HG03558 (cell line): ENCODE measurements around the gene TEC.
"Not testable (repeated sequence)": the region's sequence is repeated elsewhere in the genome, so short reads cannot be mapped to it uniquely, and the experiment has no call there.

Experiments used
- ATAC-seq: cut with Tn5 transposase; IDR thresholded peaks from one replicate; pipeline ENCODE4 v1.9.1; 2021; ENCODE audit warnings: moderate number of reproducible peaks; ENCODE audit not compliant: unreplicated experiment; ENCODE audit errors: extremely low read depth

Gene TEC

GRCh38 chr4:48203819-48204218 is 65.8 kb downstream of the TEC start:
- no peak for ATAC-seq

- no peak for ATAC-seq
Observed at GRCh38 chr4:48197643-48198237, 71.9 kb downstream of the TEC start.

DNA sequence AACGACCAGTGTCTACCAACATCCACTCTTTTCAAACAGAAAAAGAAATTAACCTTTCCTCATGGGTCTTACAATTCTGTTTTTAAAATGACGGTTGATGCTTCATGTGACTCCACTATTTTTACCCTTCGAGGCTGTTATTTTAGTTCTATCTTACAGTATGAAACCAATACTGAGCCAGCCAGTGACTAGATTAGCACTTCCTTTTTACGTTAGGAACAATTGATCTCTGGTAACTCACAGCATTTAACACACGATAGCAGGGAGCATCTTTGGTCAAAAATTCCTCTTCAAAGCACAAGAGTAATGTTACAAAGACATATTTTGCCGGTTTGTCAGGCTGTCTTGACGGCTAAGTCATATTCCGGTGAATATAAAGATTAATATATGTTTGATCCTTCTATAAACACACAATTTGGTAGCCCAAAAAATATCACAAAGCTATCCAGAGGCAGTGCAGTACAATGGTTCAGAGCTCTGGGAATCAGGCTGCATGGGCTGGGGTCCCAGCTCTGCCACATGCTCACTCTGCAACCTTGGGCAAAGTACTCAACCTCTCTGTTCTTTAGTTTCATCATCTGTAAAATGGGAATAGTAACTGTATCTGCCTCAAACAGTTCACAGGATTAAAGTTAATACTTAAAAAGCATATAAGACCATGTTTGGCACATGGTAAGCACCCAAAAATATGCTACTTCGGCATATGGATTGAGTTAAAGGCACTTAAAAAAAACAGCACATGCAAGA is 72.7 kb downstream of the TEC start:
- peak; percentile 54 for ATAC-seq

- ATAC-seq, result no peak
Observed at GRCh38 chr4:48195853-48196252, 73.8 kb downstream of the TEC start.

DNA sequence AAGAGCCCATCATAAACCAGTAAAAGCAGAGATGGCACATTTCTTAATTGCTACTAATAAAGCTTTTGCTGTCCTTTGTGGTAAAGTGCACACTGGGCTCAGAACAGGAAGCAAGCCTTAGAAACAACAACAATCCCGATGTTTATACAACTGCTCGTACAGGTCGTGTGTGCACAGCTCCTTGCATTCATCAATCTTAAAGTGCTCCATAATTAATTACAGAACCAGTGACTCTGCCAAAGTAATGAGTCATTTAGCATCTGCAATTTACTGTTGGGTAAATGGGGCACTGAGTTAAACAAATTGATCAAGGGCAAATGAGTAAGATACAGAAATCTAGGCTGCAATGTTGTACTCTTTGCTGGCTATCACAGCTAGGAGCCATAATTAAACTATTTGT is 74.3 kb downstream of the TEC start:
- no peak for ATAC-seq

DNA sequence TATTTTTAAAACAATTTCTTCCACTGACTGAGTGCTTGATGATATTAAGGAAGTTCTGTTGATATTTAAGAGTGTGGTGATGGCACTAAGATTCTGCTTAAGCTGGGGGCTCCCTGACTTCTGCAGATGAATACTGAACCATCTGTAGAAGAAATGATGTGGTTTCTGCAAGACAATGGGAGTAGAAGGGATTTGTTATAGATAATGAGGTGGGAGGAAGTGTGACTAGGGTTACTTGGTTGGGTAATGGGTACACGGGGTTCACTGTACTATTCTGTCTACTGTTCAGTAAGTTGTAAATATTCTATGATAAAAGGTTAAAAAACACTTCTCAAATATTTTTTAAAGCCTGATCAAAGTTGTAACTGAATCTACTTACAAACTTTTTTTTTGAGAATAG is 74.7 kb downstream of the TEC start:
- no peak for ATAC-seq

GRCh38 chr4:48193921-48194468 is 75.6 kb downstream of the TEC start:
- ATAC-seq, result no peak

DNA sequence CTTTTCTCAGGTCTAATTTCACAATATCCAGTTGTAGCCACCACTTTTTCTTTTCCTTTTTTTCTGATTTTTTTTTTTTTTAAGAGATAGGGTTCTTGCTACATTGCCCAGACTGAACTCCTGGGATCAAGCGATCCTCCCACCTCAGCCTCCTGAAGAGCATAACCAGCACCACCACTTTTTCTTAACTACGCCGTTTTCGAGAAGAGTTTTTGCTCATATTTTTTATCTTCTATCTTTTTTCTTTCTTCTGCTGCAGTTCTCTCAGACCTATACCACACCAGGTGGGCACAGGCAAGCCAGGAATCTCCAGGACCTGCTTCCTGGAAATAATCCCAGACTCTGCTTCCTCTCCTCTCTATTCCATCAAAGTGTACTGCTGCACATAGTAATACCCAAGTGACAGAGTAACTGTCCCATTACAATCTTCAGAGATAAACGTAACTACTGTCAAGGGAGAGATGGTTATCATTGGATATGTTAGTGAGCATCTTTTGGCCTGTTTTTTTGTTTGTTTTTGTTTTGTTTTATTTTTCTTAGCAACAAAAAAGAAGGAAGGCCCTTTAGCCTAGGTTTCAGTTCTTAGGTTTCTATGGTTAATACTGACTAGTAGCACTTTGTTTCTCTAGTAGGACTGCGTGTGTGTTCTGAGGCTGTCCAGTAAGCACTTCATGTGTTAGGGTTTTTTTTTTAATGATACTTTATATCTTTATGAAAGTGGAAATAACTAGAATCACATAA is 76.4 kb downstream of the TEC start:
- no peak for ATAC-seq

DNA sequence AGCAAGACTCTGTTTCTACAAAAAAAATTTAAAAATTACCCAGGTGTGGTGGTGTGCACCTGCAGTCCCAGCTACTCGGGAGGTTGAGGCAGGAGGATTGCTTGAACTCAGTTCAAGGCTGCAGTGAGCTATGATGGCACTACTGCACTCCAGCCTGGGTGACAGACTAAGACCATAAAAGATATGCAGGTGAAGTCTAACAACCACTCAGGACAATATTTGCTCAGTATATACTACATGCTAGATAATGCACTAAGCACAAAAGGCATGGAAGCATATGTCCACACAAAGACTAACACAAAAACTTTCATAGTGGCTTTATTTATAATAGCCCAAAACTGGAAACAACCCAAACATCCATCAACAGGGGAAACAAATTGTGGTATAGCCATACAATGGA is 77.9 kb downstream of the TEC start:
- no peak for ATAC-seq

DNA sequence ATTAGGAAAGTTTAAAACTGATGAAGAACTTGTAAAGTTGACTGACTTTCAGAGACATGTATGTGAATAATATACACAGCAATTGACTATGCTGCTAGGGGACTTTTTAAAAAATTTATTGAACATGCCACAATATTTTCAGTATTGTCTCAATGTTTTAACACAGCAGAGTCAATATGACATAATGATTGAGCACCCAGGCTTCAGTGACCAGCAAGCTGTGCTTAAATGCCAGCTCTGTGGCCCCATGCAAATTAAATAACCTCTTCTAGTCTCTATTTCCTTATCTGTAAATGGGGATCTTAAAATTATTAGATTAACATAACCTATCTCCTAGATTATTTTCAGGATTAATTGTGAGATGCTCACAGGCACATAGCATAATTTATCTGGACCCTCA is 78.8 kb downstream of the TEC start:
- no peak for ATAC-seq

DNA sequence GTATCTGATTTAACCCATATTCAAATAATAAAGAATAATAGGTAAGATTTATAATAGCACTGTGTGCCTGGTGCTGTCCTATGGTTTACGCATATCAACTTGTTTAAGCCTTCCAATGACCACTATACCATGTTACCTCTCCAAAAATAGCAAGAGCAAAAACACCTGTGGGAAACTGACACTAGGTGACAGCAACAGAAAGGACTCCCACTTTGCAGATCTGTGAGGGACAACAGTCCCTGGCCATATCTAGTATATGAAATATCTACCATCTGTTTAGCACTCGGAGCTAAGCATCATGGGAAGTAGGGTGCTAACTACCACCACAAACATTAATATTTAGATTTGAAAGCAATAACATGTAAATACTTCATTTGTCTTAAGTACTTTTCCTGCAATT is 79.9 kb downstream of the TEC start:
- ATAC-seq, result no peak

GRCh38 chr4:48188390-48188789 is 81.2 kb downstream of the TEC start:
- ATAC-seq, result no peak

GRCh38 chr4:48187813-48188212 is 81.8 kb downstream of the TEC start:
- no peak for ATAC-seq

DNA sequence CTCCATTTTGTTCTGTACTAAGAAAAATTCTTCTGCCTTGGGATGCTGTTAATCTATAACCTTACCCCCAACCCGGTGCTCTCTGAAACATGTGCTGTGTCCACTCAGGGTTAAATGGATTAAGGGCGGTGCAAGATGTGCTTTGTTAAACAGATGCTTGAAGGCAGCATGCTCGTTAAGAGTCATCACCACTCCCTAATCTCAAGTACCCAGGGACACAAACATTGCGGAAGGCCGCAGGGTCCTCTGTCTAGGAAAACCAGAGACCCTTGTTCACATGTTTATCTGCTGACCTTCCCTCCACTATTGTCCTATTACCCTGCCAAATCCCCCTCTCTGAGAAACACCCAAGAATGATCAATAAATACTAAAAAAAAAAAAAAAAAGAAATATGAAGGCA is 82.6 kb downstream of the TEC start:
- not testable (repeated sequence) for ATAC-seq

DNA sequence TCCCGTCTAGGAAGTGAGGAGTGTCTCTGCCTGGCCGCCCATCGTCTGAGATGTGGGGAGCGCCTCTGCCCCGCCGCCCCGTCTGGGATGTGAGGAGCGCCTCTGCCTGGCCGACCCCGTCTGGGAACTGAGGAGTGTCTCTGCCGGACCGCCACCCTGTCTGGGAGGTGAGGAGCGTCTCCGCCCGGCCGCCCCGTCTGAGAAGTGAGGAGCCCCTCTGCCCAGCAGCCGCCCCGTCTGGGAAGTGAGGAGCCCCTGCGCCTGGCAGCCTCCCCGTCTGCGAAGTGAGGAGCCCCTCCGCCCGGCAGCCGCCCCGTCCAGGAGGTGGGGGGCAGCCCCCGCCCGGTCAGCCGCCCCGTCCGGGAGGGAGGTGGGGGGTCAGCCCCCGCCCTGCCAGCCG is 83.2 kb downstream of the TEC start:
- ATAC-seq, result not testable (repeated sequence)

GRCh38 chr4:48184882-48185281 is 84.8 kb downstream of the TEC start:
- ATAC-seq, result no peak

- no peak for ATAC-seq
Observed at GRCh38 chr4:48180234-48180633, 89.4 kb downstream of the TEC start.

DNA sequence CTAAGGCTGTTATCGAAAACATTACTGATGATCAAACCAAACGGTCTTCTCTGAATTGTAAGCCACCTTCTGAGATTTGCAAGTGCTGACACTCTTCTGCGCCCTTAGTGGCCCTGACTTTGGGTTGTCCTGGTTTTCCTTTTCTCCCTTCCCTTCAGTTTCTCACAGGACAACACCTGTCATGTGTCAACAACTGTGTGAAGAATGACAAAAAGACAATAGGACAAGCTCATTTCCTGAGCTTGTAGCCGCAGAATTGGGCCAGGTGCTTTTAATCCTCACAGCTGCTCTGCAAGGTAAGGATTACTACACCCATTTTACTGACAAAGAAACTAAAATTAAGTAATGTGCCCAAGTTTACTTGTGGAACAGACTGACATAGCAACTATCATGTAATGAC is 90.7 kb downstream of the TEC start:
- ATAC-seq, result no peak

DNA sequence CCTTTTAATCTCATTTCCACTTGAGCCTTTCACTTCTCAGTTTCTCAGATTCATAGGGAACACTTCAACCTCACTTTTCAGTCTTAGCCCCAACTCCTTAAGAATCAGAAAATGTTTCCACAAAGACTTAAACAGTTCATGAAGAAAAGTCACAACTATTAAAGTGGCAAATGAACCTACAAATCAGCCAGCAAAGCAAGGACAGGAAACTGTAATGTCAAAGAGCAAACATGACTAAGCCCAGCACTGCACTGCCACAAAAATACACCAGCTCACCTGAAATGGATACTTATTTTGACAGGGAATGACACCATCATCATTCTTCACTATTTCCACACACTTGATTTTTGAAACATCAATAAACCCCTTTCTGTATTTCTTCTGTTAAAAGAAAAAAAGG is 93.8 kb downstream of the TEC start:
- ATAC-seq, result no peak

- ATAC-seq, result no peak
Observed at GRCh38 chr4:48175328-48175727, 94.3 kb downstream of the TEC start.
